GM23338 (cell line): Measurements from ENCODE around the gene SYK. TPM values are rescaled to one million over a fixed set of nuclear protein-coding genes. Genes with fewer than 3 reads are reported as not detected.

ENCODE experiments used
- ATAC-seq: fragments of 200-7000 bp; cut with Tn5 transposase; 3 replicates; pipeline ENCODE4 v1.9.1; 2020
- DNase-seq: peaks from one replicate; pipeline ENCODE4 v3.0.0-alpha.2; 2015; ENCODE audit warnings: low spot score
- H2AFZ ChIP-seq: fragments of 200-600 bp; sonication (generic); 2 replicates; pipeline ENCODE4 v1.8.0; 2016; ENCODE audit warnings: antibody characterized with exemption, mild to moderate bottlenecking, moderate library complexity
- H3F3A ChIP-seq: fragments of 200-600 bp; sonication (generic); replicated peaks from 2 replicates; pipeline ENCODE4 v1.8.0; 2017; ENCODE audit warnings: antibody characterized with exemption, mixed run types, low read depth
- H3K27ac ChIP-seq: fragments of 200-600 bp; sonication (generic); 2 replicates; pipeline ENCODE4 v1.6.1; 2016; ENCODE audit warnings: low read depth
- H3K27me3 ChIP-seq: fragments of 200-600 bp; sonication (generic); 2 replicates; pipeline ENCODE4 v1.8.0; 2016; ENCODE audit warnings: mild to moderate bottlenecking, mixed run types, moderate library complexity; ENCODE audit not compliant: insufficient read depth
- H3K36me3 ChIP-seq: fragments of 200-600 bp; sonication (generic); 2 replicates; pipeline ENCODE4 v1.8.0; 2016; ENCODE audit warnings: mild to moderate bottlenecking; ENCODE audit not compliant: insufficient read depth
- H3K4me1 ChIP-seq: fragments of 200-600 bp; sonication (generic); 2 replicates; pipeline ENCODE4 v1.8.0; 2016; ENCODE audit warnings: mild to moderate bottlenecking, moderate library complexity; ENCODE audit not compliant: insufficient read depth
- H3K4me2 ChIP-seq: fragments of 200-600 bp; sonication (generic); 2 replicates; pipeline ENCODE4 v1.7.1; 2017; ENCODE audit warnings: mixed run types
- H3K4me3 ChIP-seq: fragments of 200-600 bp; sonication (generic); 2 replicates; pipeline ENCODE4 v1.6.1; 2016; ENCODE audit warnings: mixed run types
- H3K79me2 ChIP-seq: fragments of 200-600 bp; sonication (generic); replicated peaks from 2 replicates; pipeline ENCODE4 v1.8.0; 2017; ENCODE audit warnings: mild to moderate bottlenecking; ENCODE audit not compliant: insufficient read depth
- H3K9me2 ChIP-seq: fragments of 200-600 bp; sonication (generic); 2 replicates; pipeline ENCODE4 v1.8.0; 2017; ENCODE audit not compliant: insufficient read depth
- H4K20me1 ChIP-seq: fragments of 200-600 bp; sonication (generic); replicated peaks from 2 replicates; pipeline ENCODE4 v1.8.0; 2017; ENCODE audit warnings: mild to moderate bottlenecking; ENCODE audit not compliant: insufficient read depth
- H3K27ac Mint-ChIP-seq: 2 replicates; pipeline ENCODE4 v1.8.0; 2020; ENCODE audit warnings: inconsistent platforms, mild to moderate bottlenecking, moderate library complexity, mixed read lengths
- H3K27me3 Mint-ChIP-seq: 3 replicates; pipeline ENCODE4 v1.8.0; 2022; ENCODE audit warnings: low read depth, mild to moderate bottlenecking, moderate library complexity, mixed read lengths, inconsistent platforms; ENCODE audit not compliant: insufficient read depth, poor library complexity
- H3K36me3 Mint-ChIP-seq: 3 replicates; pipeline ENCODE4 v1.8.0; 2021; ENCODE audit warnings: low read depth, mild to moderate bottlenecking, inconsistent platforms, moderate library complexity, mixed read lengths
- H3K4me1 Mint-ChIP-seq: 3 replicates; pipeline ENCODE4 v1.8.0; 2020; ENCODE audit warnings: mild to moderate bottlenecking, inconsistent platforms, mixed read lengths
- H3K4me3 Mint-ChIP-seq: 3 replicates; pipeline ENCODE4 v1.8.0; 2021; ENCODE audit warnings: moderate library complexity, mild to moderate bottlenecking, inconsistent platforms, mixed read lengths
- H3K9me3 Mint-ChIP-seq: 3 replicates; pipeline ENCODE4 v1.8.0; 2020; ENCODE audit warnings: moderate library complexity, mild to moderate bottlenecking, inconsistent platforms, mixed read lengths
- CREB1 ChIP-seq: fragments of 250-450 bp; sonication (Bioruptor Pico); IDR thresholded peaks from 2 replicates; pipeline ENCODE4 v1.5.0; 2020; ENCODE audit warnings: low read depth, mild to moderate bottlenecking, moderate library complexity
- EZH2phosphoT487 ChIP-seq: fragments of 200-600 bp; sonication (generic); IDR thresholded peaks from one replicate; pipeline ENCODE4 v1.8.1; 2018; ENCODE audit warnings: antibody characterized with exemption; ENCODE audit not compliant: unreplicated experiment
- NANOG ChIP-seq: IDR thresholded peaks from 2 replicates; pipeline ENCODE4 v1.6.1; 2016; ENCODE audit warnings: antibody characterized with exemption, borderline replicate concordance
- POLR2AphosphoS5 ChIP-seq: IDR thresholded peaks from 2 replicates; pipeline ENCODE4 v1.6.1; 2016; ENCODE audit warnings: antibody characterized with exemption, low read depth
- STAT1 ChIP-seq: IDR thresholded peaks from one replicate; pipeline ENCODE4 v1.6.1; 2016; ENCODE audit warnings: antibody characterized with exemption; ENCODE audit not compliant: unreplicated experiment
- ZNF114 ChIP-seq: fragments of 250-450 bp; sonication (Bioruptor Pico); IDR thresholded peaks from 2 replicates; pipeline ENCODE4 v1.5.0; 2020; ENCODE audit warnings: mild to moderate bottlenecking, moderate library complexity
- ZNF331 ChIP-seq: fragments of 250-450 bp; sonication (Bioruptor Pico); IDR thresholded peaks from 2 replicates; pipeline ENCODE4 v1.5.0; 2020; ENCODE audit warnings: low read depth, mild to moderate bottlenecking, moderate library complexity
- polyA plus RNA-seq: library from polyadenylated mRNA; unstranded; fragments of >200 nt; fragmentation: Nextera tagmentation; extraction: Ambion mirVana; gene quantifications from 2 replicates; pipeline ENCODE4 v1.2.1, GENCODE V29; 2016
- total RNA-seq: library from RNA; depleted of rRNA; stranded (reverse); fragments of >200 nt; shearing (Covaris generic); gene quantifications from 2 replicates; pipeline ENCODE4 v1.2.3, GENCODE V29; 2014
- TF ChIP-seq, protein P1 (sequence below), 2 experiments: fragments of 200-600 bp in 1 of 2; sonication (generic) in 1 of 2; conservative IDR thresholded peaks; 2 replicates each; pipeline versions ENCODE4 v1.5.1 to v1.6.1; 2016 to 2017; ENCODE audit warnings: antibody characterized with exemption in 2 of 2, low read depth in 2 of 2, mild to moderate bottlenecking in 2 of 2, moderate library complexity in 1 of 2
- TF ChIP-seq, protein P2 (sequence below): IDR thresholded peaks from 2 replicates; pipeline ENCODE4 v1.6.1; 2016; ENCODE audit warnings: antibody characterized with exemption

The SYK gene
- total and polyA plus RNA-seq, 2 experiments from 2014 or later: 1.5 to 5.8 TPM

DNA sequence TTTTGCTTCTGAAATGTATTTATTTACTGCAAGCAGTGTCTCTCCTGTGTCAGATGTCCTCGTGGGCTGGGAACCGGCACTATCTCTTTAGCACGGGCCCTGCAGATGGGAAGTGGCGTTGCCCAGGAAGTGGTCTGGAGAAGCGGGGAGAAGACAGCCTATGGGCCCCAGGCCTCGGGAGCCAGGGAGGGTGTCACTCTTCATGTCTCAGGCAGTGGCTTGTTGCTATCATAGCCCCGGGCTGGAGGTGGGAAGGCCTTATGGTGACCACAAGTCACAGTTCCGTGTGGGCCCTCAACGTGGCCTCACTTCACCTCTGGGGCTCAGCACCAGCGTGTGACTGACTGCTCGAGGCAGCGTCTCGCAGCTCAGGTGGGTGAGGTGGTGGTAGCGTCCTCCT lies 41.4 kb downstream of the SYK start:
- no peaks in the 10 kb centered on the region for H3K4me1 Mint-ChIP-seq
- TF ChIP-seq STAT1: no peak
- no peak for TF ChIP-seq ZNF331
- Histone ChIP-seq H3K4me1 (no peaks in the 10 kb centered on the region), H3F3A (peaks cover 16% of the 10 kb centered on the region), H4K20me1 (no peaks in the 10 kb centered on the region), H3K27ac (no peak overlapping the region), H2AFZ (no peak overlapping the region), H3K9me2 (peaks cover 11% of the 10 kb centered on the region), H3K79me2 (no peaks in the 10 kb centered on the region), H3K27me3 (no peaks in the 10 kb centered on the region), H3K36me3 (no peaks in the 10 kb centered on the region), H3K4me3 (no peak overlapping the region), H3K4me2 (no peak overlapping the region)
- no peak for DNase-seq
- ATAC-seq: no peak
- H3K4me3 Mint-ChIP-seq: no peak overlapping the region
- no peaks in the 10 kb centered on the region for H3K9me3 Mint-ChIP-seq
- peaks cover 2% of the 10 kb centered on the region for H3K27me3 Mint-ChIP-seq
- H3K36me3 Mint-ChIP-seq: no peaks in the 10 kb centered on the region
- H3K27ac Mint-ChIP-seq: no peak overlapping the region

DNA sequence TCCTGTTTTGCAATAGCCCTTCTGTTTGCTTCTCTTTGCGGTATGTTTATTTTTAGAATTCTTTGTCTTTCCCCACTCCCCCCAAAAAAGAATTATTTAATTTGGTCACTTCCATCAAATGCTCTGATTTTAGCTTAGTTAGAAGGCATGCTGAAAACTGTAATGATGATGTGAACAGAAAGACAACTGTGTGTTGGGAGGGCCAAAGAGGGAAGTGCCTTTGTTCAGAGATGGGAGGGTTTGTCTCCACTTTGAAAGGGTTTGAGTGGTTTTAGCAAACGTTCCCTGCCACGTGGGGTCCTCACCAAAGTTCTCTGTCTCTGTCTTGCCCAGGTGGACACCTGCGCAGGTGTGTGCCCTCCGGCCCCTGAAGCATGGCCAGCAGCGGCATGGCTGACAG lies 41.9 kb downstream of the SYK start:
- no peaks in the 10 kb centered on the region for H4K20me1 ChIP-seq
- DNase-seq: no peak
- TF ChIP-seq POLR2AphosphoS5 (no peak), STAT1 (no peak), ZNF114 (CRISPR knock-in tag) (no peak), CREB1 (no peak), NANOG (no peak)
- TF ChIP-seq, protein P1, sequence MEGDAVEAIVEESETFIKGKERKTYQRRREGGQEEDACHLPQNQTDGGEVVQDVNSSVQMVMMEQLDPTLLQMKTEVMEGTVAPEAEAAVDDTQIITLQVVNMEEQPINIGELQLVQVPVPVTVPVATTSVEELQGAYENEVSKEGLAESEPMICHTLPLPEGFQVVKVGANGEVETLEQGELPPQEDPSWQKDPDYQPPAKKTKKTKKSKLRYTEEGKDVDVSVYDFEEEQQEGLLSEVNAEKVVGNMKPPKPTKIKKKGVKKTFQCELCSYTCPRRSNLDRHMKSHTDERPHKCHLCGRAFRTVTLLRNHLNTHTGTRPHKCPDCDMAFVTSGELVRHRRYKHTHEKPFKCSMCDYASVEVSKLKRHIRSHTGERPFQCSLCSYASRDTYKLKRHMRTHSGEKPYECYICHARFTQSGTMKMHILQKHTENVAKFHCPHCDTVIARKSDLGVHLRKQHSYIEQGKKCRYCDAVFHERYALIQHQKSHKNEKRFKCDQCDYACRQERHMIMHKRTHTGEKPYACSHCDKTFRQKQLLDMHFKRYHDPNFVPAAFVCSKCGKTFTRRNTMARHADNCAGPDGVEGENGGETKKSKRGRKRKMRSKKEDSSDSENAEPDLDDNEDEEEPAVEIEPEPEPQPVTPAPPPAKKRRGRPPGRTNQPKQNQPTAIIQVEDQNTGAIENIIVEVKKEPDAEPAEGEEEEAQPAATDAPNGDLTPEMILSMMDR (conservative IDR thresholded peaks at IDR 0.05; ENCODE audit: low read depth in 2 of 2): no peak

DNA sequence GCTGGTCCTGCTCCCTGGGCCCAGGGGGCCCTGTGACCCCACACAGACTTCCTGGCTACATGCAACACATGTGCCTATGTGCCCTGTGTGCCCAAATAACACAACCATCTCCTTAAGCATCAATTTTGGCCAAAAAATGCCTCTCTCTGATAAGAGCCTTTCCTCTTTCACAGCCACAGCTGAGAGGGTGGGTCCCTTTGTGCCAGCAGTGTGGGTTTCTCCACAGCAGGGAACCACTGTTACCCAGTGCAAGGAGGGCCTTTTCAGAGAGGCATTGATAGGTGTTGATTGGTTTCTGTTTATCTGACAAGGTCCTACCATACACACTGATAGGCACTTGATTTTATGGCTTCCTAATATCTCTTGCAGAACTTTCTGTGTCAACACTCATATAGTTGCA lies 42.7 kb downstream of the SYK start:
- Histone ChIP-seq H3K27me3 (no peaks in the 10 kb centered on the region), H3K4me1 (no peaks in the 10 kb centered on the region), H3K27ac (no peak overlapping the region), H2AFZ (no peak overlapping the region), H3K4me3 (no peak overlapping the region), H3K4me2 (no peak overlapping the region), H3K36me3 (no peaks in the 10 kb centered on the region), H4K20me1 (no peaks in the 10 kb centered on the region), H3K9me2 (peaks cover 11% of the 10 kb centered on the region), H3F3A (peaks cover 16% of the 10 kb centered on the region), H3K79me2 (no peaks in the 10 kb centered on the region)
- no peaks in the 10 kb centered on the region for H3K36me3 Mint-ChIP-seq
- H3K4me1 Mint-ChIP-seq: no peaks in the 10 kb centered on the region
- no peak for ATAC-seq
- H3K27me3 Mint-ChIP-seq: peaks cover 4% of the 10 kb centered on the region
- H3K27ac Mint-ChIP-seq: no peak overlapping the region
- no peaks in the 10 kb centered on the region for H3K9me3 Mint-ChIP-seq
- H3K4me3 Mint-ChIP-seq: no peak overlapping the region
- DNase-seq: no peak
- TF ChIP-seq ZNF331 (no peak), CREB1 (no peak), EZH2phosphoT487 (no peak), STAT1 (no peak)
- TF ChIP-seq, protein P1 (conservative IDR thresholded peaks at IDR 0.05; ENCODE audit: low read depth in 2 of 2): no peak
- TF ChIP-seq, protein P2, sequence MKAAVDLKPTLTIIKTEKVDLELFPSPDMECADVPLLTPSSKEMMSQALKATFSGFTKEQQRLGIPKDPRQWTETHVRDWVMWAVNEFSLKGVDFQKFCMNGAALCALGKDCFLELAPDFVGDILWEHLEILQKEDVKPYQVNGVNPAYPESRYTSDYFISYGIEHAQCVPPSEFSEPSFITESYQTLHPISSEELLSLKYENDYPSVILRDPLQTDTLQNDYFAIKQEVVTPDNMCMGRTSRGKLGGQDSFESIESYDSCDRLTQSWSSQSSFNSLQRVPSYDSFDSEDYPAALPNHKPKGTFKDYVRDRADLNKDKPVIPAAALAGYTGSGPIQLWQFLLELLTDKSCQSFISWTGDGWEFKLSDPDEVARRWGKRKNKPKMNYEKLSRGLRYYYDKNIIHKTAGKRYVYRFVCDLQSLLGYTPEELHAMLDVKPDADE: no peak

More for the DNA sequence above, 41.9 kb downstream of the SYK start:
- H3K36me3 ChIP-seq: no peaks in the 10 kb centered on the region
- peaks cover 2% of the 10 kb centered on the region for H3K27me3 Mint-ChIP-seq
- no peak overlapping the region for H3K4me3 Mint-ChIP-seq
- H3K4me1 Mint-ChIP-seq: no peaks in the 10 kb centered on the region
- H3K4me3 ChIP-seq: no peak overlapping the region
- no peaks in the 10 kb centered on the region for H3K4me1 ChIP-seq
- H3K27ac Mint-ChIP-seq: no peak overlapping the region
- no peak overlapping the region for H3K4me2 ChIP-seq
- H3K79me2 ChIP-seq: no peaks in the 10 kb centered on the region
- H3K9me3 Mint-ChIP-seq: no peaks in the 10 kb centered on the region
- no peak overlapping the region for H3K27ac ChIP-seq
- no peak for ATAC-seq
- H3K36me3 Mint-ChIP-seq: no peaks in the 10 kb centered on the region
- H3F3A ChIP-seq: peaks cover 16% of the 10 kb centered on the region
- no peak overlapping the region for H2AFZ ChIP-seq
- H3K9me2 ChIP-seq: peaks cover 11% of the 10 kb centered on the region
- no peaks in the 10 kb centered on the region for H3K27me3 ChIP-seq
